ENCODE results near the gene ATP11A. TPM values are rescaled to one million over a fixed set of nuclear protein-coding genes. Genes with fewer than 3 reads are reported as not detected.

The ATP11A gene
- total and polyA plus RNA-seq, 2 donors (not counting 3 experiments of a cell fraction or from before 2014, with no cell fraction given): 16.5 to 88.1 TPM

DNA sequence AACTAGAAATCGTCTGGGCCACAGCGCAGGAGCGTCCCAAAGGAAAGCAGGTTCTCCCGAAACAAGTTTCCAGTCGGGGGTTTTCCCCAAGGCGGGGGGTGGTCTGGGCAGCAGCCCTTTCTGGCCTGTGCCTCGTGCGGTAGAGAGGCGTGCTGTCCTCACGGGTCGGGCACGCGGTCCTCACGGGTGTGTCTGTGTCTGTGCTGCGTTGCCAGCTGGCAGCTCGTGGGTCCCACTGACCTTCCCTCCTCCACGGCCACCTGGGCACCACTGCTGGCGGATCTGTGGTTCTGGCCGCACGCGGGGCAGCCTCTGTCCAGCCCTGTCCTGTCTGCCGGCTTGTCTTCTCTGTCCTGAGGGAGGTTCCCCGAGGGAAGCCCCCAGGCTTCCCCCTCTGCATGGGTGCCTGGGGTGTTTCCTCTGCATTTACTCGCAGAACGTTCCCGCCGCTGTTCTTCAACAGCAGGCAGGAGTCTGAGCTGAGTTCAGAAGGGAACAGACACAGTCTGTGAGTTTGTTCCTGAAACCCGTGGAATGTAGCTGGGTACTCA lies 181.0 kb downstream of the ATP11A start:
- FAIRE-seq: no peak
- intact Hi-C loops (cut with micrococcal nuclease): loop anchor here (5.0 kb wide), 1 partner anchor 1399 kb away; no protein-coding TSS in a partner anchor

More for the DNA sequence above, 181.0 kb downstream of the ATP11A start:
- H3K9me3 ChIP-seq (replicated peaks; ENCODE audit: control insufficient read depth, insufficient read depth, low read length): no peaks in the 10 kb centered on the region
- no peaks in the 10 kb centered on the region for H4K20me1 ChIP-seq (replicated peaks; ENCODE audit: control insufficient read depth, extremely low read depth, insufficient read depth, low read length)
- no peak overlapping the region for H3K9ac ChIP-seq (replicated peaks; ENCODE audit: extremely low read depth, insufficient read depth, low read length)
- no peak overlapping the region for H2AFZ ChIP-seq (ENCODE audit: low read depth, low read length)
- DNase-seq (ENCODE audit: low read depth, low spot score): no peak
- no peaks in the 10 kb centered on the region for H3K9me1 ChIP-seq (replicated peaks; ENCODE audit: control insufficient read depth, extremely low read depth, insufficient read depth, low read length)
- dilution Hi-C loops (cut with MboI; ENCODE audit: extremely low pct_ligation_motif_present, low sequenced_read_pairs): no loop called here
- no peaks in the 10 kb centered on the region for H3K27me3 ChIP-seq (ENCODE audit: control insufficient read depth in 2 of 2, insufficient read depth in 2 of 2, low read length in 2 of 2)
- no peaks in the 10 kb centered on the region for H3K4me1 ChIP-seq (ENCODE audit: control insufficient read depth, extremely low read depth, insufficient read depth, low read length)
- no peak overlapping the region for H3K4me3 ChIP-seq (replicated peaks in 1 of 3; ENCODE audit: insufficient read depth in 1 of 3, low read depth in 1 of 3, low read length in 3 of 3)
- ChIA-PET POLR2A (no interaction called here), CTCF (interaction anchor here (0.9 kb wide), 1 partner anchor 11 kb away, joined by 3 read pairs; no protein-coding TSS in a partner anchor)
- no peak overlapping the region for H3K4me2 ChIP-seq (ENCODE audit: insufficient read depth, low read length)
- TF ChIP-seq POLR2AphosphoS5 (IDR thresholded peaks at IDR 0.05; ENCODE audit: insufficient read depth, low read depth, low read length): no peak
- TF ChIP-seq MYC (IDR thresholded peaks at IDR 0.05; ENCODE audit: low read depth, low read length): no peak
- no peak for TF ChIP-seq JUN (IDR thresholded peaks at IDR 0.05; ENCODE audit: borderline replicate concordance, insufficient read depth, insufficient read length, low read depth)
- TF ChIP-seq EZH2 (IDR thresholded peaks at IDR 0.05; ENCODE audit: borderline replicate concordance, low read depth, low read length, severe bottlenecking): no peak
- no peak for TF ChIP-seq MAX (IDR thresholded peaks at IDR 0.05; ENCODE audit: insufficient read depth, insufficient read length)
- TF ChIP-seq, protein P1, sequence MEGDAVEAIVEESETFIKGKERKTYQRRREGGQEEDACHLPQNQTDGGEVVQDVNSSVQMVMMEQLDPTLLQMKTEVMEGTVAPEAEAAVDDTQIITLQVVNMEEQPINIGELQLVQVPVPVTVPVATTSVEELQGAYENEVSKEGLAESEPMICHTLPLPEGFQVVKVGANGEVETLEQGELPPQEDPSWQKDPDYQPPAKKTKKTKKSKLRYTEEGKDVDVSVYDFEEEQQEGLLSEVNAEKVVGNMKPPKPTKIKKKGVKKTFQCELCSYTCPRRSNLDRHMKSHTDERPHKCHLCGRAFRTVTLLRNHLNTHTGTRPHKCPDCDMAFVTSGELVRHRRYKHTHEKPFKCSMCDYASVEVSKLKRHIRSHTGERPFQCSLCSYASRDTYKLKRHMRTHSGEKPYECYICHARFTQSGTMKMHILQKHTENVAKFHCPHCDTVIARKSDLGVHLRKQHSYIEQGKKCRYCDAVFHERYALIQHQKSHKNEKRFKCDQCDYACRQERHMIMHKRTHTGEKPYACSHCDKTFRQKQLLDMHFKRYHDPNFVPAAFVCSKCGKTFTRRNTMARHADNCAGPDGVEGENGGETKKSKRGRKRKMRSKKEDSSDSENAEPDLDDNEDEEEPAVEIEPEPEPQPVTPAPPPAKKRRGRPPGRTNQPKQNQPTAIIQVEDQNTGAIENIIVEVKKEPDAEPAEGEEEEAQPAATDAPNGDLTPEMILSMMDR (IDR thresholded peaks at IDR 0.05; ENCODE audit: extremely low read depth in 1 of 2, insufficient read depth in 1 of 2, low read depth in 1 of 2, low read length in 2 of 2): no peak
- no peak for TF ChIP-seq GATA2 (IDR thresholded peaks at IDR 0.05; ENCODE audit: insufficient read depth, insufficient read length, low read depth, low read length)
- no peak for TF ChIP-seq POLR2A (IDR thresholded peaks at IDR 0.05; ENCODE audit: low read depth, low read length)
- TF ChIP-seq FOS (IDR thresholded peaks at IDR 0.05; ENCODE audit: borderline replicate concordance, insufficient read depth, low read length): no peak
- H3K79me2 ChIP-seq (ENCODE audit: control insufficient read depth, insufficient read depth, low read length): no peaks in the 10 kb centered on the region
- H3K27ac ChIP-seq (ENCODE audit: insufficient read depth, low read depth, low read length): no peak overlapping the region
- H3K36me3 ChIP-seq (ENCODE audit: control insufficient read depth in 2 of 2, extremely low read depth in 1 of 2, insufficient read depth in 2 of 2, low read length in 2 of 2): peaks cover 0 to 4% of the 10 kb centered on the region in 2 experiments
- no TSS peak for BruUV-seq (replicated peaks)

All from endothelial cell of umbilical vein (primary cell).